Kidney epithelial cell (primary cell): ENCODE measurements around the gene IRF7. TPM values are rescaled to one million over a fixed set of nuclear protein-coding genes. Genes with fewer than 3 reads are reported as not detected.

Source experiments
- DNase-seq: peaks from one replicate; pipeline ENCODE4 v3.0.0-alpha.2; 2010; ENCODE audit warnings: low read depth
- H3K27me3 ChIP-seq: 2 replicates; pipeline ENCODE4 v1.6.0; 2011; ENCODE audit warnings: low read length; ENCODE audit not compliant: control insufficient read depth, insufficient read depth
- H3K36me3 ChIP-seq: 2 replicates; pipeline ENCODE4 v1.5.1; 2011; ENCODE audit warnings: low read length; ENCODE audit not compliant: control insufficient read depth, insufficient read depth
- H3K4me3 ChIP-seq: 2 replicates; pipeline ENCODE4 v1.5.1; 2011; ENCODE audit warnings: low read depth, mild to moderate bottlenecking, control low read depth, low read length
- total RNA-seq: library from RNA; depleted of rRNA; stranded (reverse); fragments of >200 nt; gene quantifications from 2 replicates; pipeline ENCODE4 v1.2.3, GENCODE V29; 2015
- TF ChIP-seq, protein P1 (sequence below): IDR thresholded peaks from 2 replicates; pipeline ENCODE4 v1.5.1; 2011; ENCODE audit warnings: mild to moderate bottlenecking, moderate library complexity, low read length, control low read depth, inconsistent platforms; ENCODE audit not compliant: insufficient read depth, poor library complexity, severe bottlenecking

Gene IRF7
- total RNA-seq, 1 donor from 2014 or later, result 60.2 TPM

DNA sequence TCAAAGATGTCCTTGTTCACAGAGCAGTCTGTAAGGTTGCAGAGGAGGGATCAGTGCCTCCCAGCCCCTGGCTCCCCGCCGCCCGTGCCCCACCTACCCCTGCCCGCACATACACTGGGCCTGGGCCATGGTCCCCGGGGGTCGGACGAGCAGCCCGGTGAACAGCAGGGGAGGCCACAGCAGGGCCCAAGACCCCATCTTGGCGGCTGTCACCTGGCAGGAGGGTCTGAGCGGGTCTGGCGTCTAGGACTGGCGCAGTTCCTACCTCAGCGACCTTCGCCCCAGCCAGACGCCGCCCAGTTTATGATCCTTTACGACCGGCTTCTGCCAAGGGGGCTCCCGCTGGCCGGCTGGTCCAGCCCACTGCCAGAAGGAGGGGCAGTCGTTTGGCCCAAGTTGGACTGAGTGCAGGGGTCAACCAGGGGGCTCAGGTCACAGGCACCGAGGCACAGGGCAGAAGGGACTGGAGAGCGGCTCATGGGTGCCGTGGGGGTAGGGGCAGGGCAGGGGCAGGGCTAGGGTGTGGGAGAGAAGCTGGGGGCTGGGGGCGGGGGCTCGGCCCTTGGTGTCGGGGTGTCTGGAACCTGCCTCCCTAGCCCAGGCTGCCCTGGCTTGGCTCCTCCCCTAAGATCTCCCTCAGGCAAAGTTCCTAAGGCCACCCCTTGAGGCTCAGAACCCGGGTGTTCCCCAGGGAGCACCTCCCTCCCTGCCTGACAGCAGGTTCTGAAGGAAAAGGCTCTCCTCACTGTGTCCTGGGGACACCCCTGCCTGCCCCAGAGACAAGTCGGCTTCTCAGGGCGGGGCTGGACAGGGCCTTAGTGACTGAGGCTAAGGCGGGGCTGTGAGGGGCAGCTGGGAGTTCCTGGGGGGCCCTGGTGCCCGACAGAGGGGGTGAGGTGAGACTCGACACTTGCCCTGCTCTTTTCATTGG lies 9.2 kb upstream of the IRF7 start, which contains the start of gene CDHR5:
CDHR5 (minus strand) TSS at position 251 of the 931 bp plus-strand sequence; CDS start at position 198, 53 bp downstream.
- peaks cover 52% of the 10 kb centered on the region for H3K27me3 ChIP-seq
- TF ChIP-seq, protein P1, sequence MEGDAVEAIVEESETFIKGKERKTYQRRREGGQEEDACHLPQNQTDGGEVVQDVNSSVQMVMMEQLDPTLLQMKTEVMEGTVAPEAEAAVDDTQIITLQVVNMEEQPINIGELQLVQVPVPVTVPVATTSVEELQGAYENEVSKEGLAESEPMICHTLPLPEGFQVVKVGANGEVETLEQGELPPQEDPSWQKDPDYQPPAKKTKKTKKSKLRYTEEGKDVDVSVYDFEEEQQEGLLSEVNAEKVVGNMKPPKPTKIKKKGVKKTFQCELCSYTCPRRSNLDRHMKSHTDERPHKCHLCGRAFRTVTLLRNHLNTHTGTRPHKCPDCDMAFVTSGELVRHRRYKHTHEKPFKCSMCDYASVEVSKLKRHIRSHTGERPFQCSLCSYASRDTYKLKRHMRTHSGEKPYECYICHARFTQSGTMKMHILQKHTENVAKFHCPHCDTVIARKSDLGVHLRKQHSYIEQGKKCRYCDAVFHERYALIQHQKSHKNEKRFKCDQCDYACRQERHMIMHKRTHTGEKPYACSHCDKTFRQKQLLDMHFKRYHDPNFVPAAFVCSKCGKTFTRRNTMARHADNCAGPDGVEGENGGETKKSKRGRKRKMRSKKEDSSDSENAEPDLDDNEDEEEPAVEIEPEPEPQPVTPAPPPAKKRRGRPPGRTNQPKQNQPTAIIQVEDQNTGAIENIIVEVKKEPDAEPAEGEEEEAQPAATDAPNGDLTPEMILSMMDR, result no peak
- no peak within 1 kb of the TSS for H3K4me3 ChIP-seq
- DNase-seq, result no peak
- no peaks in the 10 kb centered on the region for H3K36me3 ChIP-seq

DNA sequence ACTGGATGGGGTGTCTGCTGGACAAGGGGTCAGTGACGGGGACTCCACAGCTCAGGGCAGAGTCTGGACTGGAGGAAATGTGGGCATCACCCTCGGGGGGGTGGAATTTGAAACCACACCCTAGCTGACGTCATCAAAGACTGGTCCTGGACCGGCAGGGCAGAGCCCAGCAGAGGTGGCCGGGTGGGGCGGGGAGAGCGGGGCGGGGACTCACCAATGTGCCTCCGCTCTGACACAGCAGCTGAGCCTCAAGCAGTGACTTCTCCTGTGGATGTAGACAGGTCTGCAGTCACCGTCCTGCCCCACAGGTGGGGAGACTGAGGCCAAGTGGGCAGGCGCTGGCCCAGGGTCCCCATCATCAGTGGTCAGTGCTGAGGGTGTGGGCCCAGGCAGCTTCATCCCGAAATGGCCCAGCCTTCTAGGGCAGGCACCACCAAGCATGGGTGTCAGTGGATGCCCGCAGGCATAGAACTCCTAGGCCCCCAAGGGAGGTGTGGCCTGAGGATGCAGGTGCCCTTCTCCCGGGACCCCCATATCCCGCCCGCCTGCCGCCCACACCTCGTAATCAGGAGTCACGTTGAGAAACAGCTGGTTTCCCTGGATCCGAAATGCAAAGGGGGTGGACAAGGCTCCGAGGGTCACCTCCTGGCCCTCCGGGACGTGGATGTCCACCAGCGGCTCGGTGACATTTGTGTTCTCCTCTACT lies 8.4 kb upstream of the IRF7 start:
- DNase-seq, result no peak
- Histone ChIP-seq H3K36me3 (no peaks in the 10 kb centered on the region), H3K27me3 (peaks cover 53% of the 10 kb centered on the region), H3K4me3 (no peak overlapping the region)
- TF ChIP-seq, protein P1, result no peak

DNA sequence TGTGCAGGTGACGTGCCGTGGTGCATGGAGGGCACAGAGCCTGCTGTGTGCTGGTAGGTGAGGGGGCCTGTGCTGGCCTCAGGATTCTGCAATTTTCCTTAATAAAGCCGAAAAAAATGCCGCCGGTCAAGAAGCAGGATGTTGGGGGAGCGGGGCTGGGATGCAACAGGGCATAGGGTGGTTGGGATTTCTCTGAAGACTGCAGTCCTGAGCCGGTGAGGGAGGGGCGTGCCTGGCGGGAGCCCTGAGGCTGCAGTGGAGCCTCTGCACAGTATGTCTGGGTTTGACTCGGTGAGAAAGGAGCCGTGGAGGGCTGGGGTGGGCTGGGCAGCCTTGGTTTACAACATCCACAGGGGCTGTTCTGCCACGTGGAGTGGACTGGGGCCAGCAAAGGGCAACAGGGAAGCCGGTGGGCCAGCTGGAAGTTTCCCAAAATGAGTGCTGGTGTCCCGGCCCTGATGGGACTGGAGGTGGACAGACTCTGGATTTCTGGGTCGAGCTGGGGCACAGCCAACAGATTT lies 7.7 kb upstream of the IRF7 start:
- DNase-seq, result no peak
- TF ChIP-seq, protein P1, result no peak
- Histone ChIP-seq H3K36me3 (no peaks in the 10 kb centered on the region), H3K4me3 (no peak overlapping the region), H3K27me3 (peaks cover 53% of the 10 kb centered on the region)

DNA sequence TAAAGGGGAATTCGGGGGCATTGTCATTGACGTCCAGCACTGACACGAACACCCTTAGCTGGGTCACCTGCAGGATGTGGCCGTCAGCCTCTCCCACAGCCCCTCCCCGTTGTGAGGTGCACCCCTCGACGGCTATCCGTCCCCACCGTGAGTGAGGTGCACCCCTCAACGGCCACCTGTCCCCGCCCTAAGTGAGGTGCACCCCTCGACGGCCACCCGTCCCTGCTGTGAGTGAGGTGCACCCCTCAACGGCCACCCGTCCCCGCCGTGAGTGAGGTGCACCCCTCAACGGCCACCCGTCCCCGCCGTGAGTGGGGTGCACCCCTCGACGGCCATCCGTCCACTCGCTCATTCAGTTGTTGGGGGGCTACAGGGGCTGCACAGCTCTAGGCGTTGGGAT lies 6.1 kb upstream of the IRF7 start:
- TF ChIP-seq, protein P1, result no peak
- Histone ChIP-seq H3K36me3 (no peaks in the 10 kb centered on the region), H3K4me3 (no peak overlapping the region), H3K27me3 (peaks cover 42% of the 10 kb centered on the region)
- no peak for DNase-seq

DNA sequence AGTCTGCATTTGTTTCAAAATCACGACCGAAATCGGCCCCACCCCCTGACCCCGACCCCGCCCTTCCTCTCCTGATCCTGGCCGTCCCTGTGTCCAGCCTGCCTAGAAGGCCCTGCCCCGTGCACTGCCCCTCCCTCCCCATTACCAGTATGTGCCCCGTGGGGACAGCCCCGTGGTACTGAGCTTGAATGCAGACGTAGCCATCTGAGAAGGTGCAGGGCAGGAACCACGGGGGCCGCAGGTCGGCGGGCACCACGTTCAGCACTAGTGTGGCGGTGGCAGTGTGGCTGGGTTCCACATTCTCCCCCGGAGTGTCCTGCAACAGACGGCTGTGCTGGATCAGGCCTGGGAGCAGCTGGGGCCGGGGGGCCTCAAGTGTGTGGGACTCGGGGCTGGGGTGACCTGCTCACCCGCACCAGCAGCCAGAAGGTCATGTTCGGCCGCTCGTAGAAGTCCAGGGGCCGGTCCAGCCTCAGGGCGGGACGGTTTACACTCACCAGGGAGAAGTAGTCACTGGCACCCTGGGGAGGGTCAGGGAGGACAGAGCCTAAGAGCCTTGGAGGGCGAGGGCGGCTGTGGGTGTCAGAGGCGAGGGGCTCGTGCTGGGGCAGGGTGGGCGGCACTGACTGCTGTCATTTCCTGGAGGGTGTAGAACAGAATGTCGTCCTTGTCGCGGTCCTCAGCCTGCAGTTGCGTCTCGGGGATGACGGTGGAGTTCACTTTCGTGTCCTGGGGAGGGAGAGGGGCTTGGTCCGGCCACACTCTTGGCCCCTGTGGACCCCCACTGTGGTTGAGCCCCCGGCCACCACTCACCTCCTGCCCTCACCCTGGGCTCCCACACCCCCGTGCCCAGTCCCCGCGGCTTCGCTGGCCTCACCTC lies 5.4 kb upstream of the IRF7 start:
- Histone ChIP-seq H3K27me3 (peaks cover 36% of the 10 kb centered on the region), H3K36me3 (no peaks in the 10 kb centered on the region), H3K4me3 (no peak overlapping the region)
- TF ChIP-seq, protein P1, result no peak
- no peak for DNase-seq
